OCI-LY7 (cell line): Measurements from ENCODE around the gene TMED8. TPM values are rescaled to one million over a fixed set of nuclear protein-coding genes. Genes with fewer than 3 reads are reported as not detected.

Experiments
- total RNA-seq, 2 experiments: library from RNA; depleted of rRNA in 1 of 2; stranded (reverse); fragments of >200 nt in 1 of 2; shearing (Covaris generic) in 1 of 2; gene quantifications; 2 replicates each; pipeline ENCODE4 v1.2.3, GENCODE V29; 2014 to 2022

Gene TMED8
- total RNA-seq, 2 experiments from 2014 or later, result 21.9 to 45.4 TPM

Other genes starting within 250 kb of the TMED8 start
- gene ZDHHC22, start 235.3 kb downstream of the TMED8 start, total RNA-seq (2014; rRNA removed; shearing (Covaris generic)), result not detected in 2 replicates
- gene ZDHHC22, start 235.3 kb downstream of the TMED8 start, total RNA-seq (2022), result not detected in 2 replicates
- 0.41 and 0.79 TPM in 2 replicates for gene TMEM63C, start 195.3 kb downstream of the TMED8 start, total RNA-seq (2014; rRNA removed; shearing (Covaris generic))
- gene TMEM63C, start 195.3 kb downstream of the TMED8 start, total RNA-seq (2022), result 4.7 and 6.6 TPM in 2 replicates
- not detected in 2 replicates for gene NGB, start 105.9 kb downstream of the TMED8 start, total RNA-seq (2014; rRNA removed; shearing (Covaris generic))
- gene NGB, start 105.9 kb downstream of the TMED8 start, total RNA-seq (2022), result not detected in 2 replicates
- 5.9 and 8.2 TPM in 2 replicates for gene POMT2, start 56.2 kb downstream of the TMED8 start, total RNA-seq (2014; rRNA removed; shearing (Covaris generic))
- gene POMT2, start 56.2 kb downstream of the TMED8 start, total RNA-seq (2022), result 28.3 and 31.4 TPM in 2 replicates
- gene GSTZ1, start 56.1 kb downstream of the TMED8 start, total RNA-seq (2014; rRNA removed; shearing (Covaris generic)), result 39.9 and 43.0 TPM in 2 replicates
- 53.6 and 55.6 TPM in 2 replicates for gene GSTZ1, start 56.1 kb downstream of the TMED8 start, total RNA-seq (2022)
- gene SAMD15, start 285 bp upstream of the TMED8 start, total RNA-seq (2014; rRNA removed; shearing (Covaris generic)), result 1.1 and 1.6 TPM in 2 replicates
- gene SAMD15, start 285 bp upstream of the TMED8 start, total RNA-seq (2022), result 0.70 and 2.0 TPM in 2 replicates
- 0.38 TPM in 1 of 2 replicates, not detected in the other for gene NOXRED1, start 46.4 kb upstream of the TMED8 start, total RNA-seq (2014; rRNA removed; shearing (Covaris generic))
- gene NOXRED1, start 46.4 kb upstream of the TMED8 start, total RNA-seq (2022), result 0.50 and 0.74 TPM in 2 replicates
- 11.4 and 13.3 TPM in 2 replicates for gene VIPAS39, start 80.5 kb upstream of the TMED8 start, total RNA-seq (2014; rRNA removed; shearing (Covaris generic))
- 20.4 and 21.1 TPM in 2 replicates for gene VIPAS39, start 80.5 kb upstream of the TMED8 start, total RNA-seq (2022)
- 182 and 230 TPM in 2 replicates for gene AHSA1, start 81.0 kb upstream of the TMED8 start, total RNA-seq (2014; rRNA removed; shearing (Covaris generic))
- 238 and 269 TPM in 2 replicates for gene AHSA1, start 81.0 kb upstream of the TMED8 start, total RNA-seq (2022)
- gene ISM2, start 121.7 kb upstream of the TMED8 start, total RNA-seq (2014; rRNA removed; shearing (Covaris generic)), result not detected in 2 replicates
- gene ISM2, start 121.7 kb upstream of the TMED8 start, total RNA-seq (2022), result not detected in 2 replicates
- gene SPTLC2, start 239.5 kb upstream of the TMED8 start, total RNA-seq (2014; rRNA removed; shearing (Covaris generic)), result 14.7 and 19.6 TPM in 2 replicates
- gene SPTLC2, start 239.5 kb upstream of the TMED8 start, total RNA-seq (2022), result 36.8 and 45.1 TPM in 2 replicates